KG1 (cell line): ENCODE data around the gene DSCAM.

Experiments used
- DNase-seq: peaks from one replicate; lab custom pipeline; 2025; lab: John Stamatoyannopoulos, UW

DSCAM gene

DNA sequence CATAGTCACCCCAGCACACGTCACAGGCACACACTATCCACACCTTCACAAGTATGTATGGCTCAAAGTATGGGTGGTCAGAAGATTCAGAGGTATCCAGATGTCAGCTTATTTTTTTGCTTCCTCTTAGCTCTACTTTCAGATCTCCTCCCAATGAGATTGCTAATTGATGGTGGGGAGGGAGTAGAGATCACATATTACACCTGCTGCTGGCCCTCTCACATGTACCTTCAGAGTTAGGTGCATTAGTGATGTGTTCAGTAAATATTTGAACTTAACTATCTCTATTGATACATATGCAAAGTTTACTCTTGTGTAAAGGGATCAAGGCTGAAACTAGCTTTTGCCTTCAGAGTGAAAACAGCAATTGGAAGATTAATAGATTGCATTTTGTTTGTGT lies 717.1 kb downstream of the DSCAM start:
- DNase-seq = no peak

GRCh38 chr21:40128891-40129290 lies 718.1 kb downstream of the DSCAM start:
- DNase-seq = no peak

DNA sequence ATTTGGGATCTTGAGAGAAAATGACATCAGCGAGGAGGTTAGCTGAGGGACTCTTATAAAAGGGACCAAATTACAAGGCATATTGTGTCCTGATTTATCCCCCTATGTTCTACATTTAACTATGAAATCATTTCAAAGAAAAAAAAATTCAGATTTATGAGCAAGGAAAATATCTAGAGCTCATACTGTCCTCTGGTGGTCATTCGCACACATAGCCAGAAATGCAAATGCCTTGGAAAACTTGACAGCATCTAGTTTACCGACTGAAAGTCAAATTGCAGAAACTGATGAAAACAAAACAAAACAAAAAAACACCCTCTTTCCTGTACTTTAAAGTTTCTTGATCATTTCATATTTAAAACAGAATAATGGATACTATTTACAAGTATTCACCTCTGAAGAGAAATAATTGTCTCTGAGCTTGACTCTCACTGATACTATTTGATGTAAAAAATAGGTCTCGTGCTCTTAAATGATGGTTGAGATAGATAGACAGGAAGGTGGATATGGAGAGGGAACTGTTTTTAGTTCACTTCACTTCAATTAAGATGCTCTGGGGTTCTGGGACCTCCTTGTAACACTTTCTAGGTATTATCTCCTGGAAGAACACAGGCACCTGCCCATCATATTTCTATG lies 725.9 kb downstream of the DSCAM start:
- DNase-seq = no peak

DNA sequence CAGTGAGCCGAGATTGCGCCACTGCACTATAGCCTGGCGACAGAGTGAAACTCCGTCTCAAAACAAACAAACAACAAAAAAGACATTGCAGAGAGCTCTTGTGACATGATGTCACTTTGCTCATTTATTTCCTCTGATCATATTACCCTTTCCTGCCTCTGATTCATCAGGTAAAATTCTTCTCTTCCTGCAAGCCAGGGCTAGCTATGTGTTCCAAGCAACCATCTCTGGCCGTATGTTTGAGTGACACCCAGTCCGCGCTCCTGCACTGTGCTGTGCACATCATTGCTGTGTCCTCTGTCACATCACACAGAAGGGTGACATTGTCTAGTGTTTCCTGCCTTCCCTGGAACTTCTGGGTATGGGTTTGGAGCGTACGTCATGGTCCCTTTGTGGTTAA lies 728.4 kb downstream of the DSCAM start:
- DNase-seq = no peak

DNA sequence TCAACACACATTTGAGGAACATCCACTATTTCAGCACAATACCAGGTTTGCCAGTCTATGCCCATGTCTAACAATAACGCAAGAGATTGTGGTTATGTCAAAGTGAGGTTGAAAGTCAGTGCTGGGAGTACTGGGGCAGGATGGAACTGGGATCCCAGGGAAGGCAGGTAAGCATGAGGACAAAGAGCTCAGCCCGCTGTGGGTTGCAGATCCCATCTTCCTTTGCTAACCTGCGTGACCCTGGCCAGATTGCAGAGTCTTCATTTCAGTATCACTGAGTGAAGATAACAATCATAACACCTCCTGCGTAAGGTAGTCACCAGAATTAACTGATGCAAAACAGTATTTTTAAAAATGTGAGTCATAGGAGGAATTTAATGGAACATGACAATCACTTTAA lies 729.7 kb downstream of the DSCAM start:
- DNase-seq = no peak

GRCh38 chr21:40115775-40116174 lies 731.2 kb downstream of the DSCAM start:
- no peak for DNase-seq

DNA sequence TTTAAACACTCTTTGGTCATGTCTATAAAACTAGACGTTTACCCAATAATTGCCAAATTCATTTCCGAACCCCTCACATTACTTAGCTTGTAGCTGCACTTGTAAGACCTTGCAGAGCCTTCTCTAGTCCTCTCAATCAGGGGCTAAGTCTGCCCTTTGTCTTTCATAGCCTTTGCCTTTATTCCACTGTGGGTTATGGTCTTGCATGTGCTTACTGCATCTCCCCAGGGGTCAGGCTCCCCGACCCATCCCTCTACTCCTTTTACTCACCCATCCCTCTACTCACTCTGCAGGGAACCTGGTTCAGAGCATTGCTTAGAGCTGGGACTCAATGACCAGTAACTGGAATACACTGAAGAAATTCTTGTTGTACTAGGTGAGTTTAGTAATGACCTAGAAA lies 744.3 kb downstream of the DSCAM start:
- DNase-seq = no peak

GRCh38 chr21:40099809-40100208 lies 747.1 kb downstream of the DSCAM start:
- DNase-seq = no peak

DNA sequence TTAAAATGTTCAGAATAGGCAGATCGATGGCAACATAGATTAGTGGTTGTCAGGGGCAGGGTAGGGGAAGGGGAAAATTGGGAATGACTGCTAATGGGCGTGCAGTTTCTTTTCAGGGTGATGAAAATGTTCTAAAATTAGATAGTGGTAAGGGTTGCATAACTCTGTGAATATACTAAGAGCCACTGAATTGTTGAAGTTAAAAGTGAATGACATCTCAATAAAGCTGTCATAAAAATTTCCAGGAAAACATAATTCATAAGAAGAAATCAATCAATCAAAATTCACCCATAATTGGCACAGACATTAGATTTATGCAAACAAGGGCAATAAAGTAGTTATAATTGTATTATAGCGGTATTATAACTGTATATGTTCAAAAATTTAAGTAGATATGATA lies 751.5 kb downstream of the DSCAM start:
- DNase-seq = no peak

GRCh38 chr21:40080385-40080784 lies 766.6 kb downstream of the DSCAM start:
- DNase-seq = no peak

DNA sequence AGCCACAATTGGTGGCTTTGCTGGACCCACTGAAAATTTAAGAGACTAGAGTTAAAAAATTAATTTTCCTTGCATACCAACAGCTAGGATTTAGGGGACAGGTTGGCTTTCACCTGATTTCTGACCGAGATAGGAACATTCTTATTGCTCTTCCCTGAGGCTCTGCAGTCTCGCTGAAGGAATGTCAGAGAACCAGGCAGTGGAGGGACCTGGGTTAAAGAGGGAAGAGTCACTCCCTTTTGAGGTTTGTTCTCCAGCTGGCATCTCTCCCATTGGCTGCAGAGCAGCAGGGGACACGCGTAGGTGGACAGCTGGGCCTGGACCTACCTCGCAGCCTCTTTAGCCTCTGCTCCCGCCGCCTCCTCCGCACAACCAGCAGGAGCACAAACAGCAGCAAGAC lies 772.2 kb downstream of the DSCAM start:
- no peak for DNase-seq

- DNase-seq = no peak
Observed at GRCh38 chr21:40074198-40074597, 772.8 kb downstream of the DSCAM start.

- DNase-seq = no peak
Observed at GRCh38 chr21:40073642-40074041, 773.3 kb downstream of the DSCAM start.

GRCh38 chr21:40070871-40071270 lies 776.1 kb downstream of the DSCAM start:
- DNase-seq = no peak

DNA sequence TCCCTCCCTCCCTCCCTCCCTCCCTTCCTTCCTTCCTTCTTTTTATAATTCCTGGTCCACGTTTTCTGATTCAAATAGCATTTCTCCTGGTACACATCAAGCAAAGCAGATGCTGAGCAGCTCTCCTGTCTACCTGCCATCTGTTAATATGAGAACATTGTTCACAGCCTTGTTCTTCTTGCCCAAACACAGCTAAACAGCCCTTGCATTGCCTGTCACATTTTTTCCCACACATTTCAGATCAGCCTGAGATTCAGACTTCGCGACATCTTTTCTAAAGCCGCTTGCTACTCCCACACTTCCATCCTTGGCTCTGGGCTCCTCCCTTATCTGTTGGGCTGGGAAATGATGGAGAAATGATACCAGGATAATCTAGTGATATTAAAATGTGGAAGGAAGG lies 779.2 kb downstream of the DSCAM start:
- DNase-seq = no peak

GRCh38 chr21:40066221-40066620 lies 780.7 kb downstream of the DSCAM start:
- DNase-seq = no peak

DNA sequence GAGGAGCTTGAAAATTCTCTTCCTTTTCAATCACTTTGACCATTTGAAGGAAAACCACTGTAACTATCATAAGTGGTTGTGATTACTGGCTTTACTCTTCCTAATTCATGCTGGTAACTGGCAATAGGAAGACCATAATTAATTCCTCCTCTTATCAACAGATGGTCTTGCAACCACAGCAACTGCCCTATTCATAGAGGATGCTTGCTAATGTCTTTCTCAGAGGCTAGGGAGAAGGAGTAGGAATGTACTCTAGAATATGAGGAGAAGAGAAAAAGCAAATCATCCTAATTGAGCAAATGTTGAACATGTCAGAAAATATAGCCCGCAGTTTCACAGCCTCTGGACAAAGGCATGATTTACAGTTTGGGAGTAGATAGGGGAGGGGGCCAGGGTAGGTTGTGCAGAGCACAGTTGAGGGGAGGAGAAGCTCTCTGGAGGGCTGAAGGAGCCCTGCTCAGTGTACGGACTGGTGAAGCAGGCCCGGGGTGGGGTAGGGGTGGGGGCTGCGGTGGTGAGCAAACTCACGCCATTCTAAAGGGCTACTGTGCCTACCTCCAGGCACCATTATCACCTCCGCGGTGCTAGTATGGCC lies 786.8 kb downstream of the DSCAM start:
- DNase-seq = no peak

DNA sequence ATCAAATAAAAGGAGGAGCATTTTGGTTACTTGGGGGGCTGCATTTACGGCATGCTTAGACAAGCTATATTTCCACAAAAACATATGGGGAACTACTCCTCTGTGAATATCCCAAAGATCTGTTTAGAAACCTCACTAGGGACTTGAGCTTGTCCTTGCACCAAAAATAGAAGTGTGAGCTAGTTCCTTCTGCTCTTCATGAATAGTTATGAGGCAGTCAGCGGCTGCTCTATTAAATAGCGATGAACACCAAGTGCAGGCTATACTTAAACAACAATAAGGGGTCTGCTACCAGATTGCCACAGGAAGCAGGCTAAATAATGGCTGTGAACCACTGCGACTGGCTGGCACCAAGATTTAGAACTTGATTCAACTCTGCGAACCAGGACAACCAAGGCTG lies 789.6 kb downstream of the DSCAM start:
- no peak for DNase-seq

GRCh38 chr21:40056031-40056430 lies 790.9 kb downstream of the DSCAM start:
- DNase-seq = no peak

DNA sequence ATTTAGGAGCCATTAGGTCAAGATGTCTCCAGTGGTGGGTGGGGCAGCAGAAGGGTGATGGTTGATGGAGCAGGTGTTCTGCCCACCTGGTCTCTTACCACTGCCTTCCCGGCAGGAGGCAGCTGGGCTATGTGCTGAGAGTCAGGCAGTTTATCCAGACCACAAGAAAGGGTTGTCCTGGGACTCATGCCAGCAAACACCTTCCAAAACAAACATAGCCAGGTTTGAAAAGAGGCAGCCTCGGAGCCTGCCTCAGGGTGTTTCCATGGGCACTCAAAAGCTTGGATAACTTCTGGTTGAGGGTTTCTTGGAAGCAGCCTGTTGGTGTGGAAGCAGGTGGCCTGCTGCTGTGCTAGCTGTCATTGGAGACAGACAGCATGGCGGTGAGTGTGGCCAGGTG lies 792.6 kb downstream of the DSCAM start:
- DNase-seq = no peak

DNA sequence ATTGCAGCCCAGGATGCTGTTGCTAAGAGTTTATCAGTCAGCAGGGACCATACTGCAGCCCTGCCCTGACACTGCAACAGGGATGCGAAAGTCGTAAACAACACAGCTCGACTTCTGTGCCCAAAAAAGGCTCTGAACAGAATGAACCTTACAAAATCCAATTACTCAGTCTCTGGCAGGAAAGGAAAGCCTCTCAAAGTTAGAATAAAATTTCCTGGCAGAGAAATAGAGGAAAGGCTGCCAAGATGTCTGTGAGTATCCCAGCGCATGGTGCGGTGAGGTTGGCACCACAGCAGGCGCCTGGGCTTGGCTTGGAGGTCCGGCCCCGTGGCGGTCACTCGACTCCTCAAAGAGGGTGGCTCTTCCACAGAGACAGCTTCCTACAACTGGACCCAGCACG lies 794.0 kb downstream of the DSCAM start:
- DNase-seq = no peak

DNA sequence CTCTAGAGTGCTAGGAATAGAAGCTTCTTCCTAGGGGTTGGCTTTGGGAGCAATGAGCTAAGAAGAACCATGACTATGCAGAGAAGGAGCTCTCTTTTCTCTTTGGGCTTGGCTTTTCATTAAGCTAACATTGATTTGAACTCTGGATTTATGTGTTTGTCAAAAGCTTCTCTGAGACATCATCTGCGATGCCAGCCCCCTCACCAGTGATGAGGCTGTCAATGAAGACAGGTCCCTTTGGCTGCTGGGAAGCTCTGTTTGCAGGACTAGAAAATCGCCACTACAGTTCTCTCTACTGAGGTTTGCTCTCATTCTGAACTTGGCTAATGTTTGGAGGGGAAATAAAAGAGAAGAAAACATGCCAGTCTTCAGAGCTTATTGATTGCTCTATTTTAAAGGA lies 794.7 kb downstream of the DSCAM start:
- DNase-seq = no peak

DNA sequence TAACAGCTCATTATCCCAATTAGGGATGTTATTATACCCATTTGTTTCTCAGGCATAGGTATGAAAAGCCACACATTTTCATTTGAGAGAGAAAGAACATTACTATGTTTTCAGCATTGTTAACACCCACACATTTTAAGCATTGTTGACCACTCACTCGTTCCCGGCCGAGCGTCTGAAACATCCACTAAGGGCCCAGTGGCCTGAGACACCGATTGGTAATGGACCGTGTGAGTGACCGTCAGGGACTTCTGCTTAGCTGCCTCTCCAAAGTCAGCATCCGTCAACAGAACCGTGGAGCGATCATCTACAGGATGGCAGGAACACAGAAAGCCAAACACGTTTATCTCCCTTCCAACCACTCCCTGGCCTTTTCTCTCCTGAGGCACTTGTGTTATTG lies 795.2 kb downstream of the DSCAM start:
- DNase-seq = no peak

GRCh38 chr21:40049931-40050290 lies 797.0 kb downstream of the DSCAM start:
- no peak for DNase-seq
